GM19452 (cell line): Measurements from ENCODE around the gene RGS8.
A peak's percentile ranks its signal among the peaks of the same experiment; 100 is the strongest.

Source experiments
- ATAC-seq: cut with Tn5 transposase; IDR thresholded peaks from one replicate; pipeline ENCODE4 v1.9.1; 2021; ENCODE audit not compliant: unreplicated experiment

Gene RGS8, protein sequence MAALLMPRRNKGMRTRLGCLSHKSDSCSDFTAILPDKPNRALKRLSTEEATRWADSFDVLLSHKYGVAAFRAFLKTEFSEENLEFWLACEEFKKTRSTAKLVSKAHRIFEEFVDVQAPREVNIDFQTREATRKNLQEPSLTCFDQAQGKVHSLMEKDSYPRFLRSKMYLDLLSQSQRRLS

DNA sequence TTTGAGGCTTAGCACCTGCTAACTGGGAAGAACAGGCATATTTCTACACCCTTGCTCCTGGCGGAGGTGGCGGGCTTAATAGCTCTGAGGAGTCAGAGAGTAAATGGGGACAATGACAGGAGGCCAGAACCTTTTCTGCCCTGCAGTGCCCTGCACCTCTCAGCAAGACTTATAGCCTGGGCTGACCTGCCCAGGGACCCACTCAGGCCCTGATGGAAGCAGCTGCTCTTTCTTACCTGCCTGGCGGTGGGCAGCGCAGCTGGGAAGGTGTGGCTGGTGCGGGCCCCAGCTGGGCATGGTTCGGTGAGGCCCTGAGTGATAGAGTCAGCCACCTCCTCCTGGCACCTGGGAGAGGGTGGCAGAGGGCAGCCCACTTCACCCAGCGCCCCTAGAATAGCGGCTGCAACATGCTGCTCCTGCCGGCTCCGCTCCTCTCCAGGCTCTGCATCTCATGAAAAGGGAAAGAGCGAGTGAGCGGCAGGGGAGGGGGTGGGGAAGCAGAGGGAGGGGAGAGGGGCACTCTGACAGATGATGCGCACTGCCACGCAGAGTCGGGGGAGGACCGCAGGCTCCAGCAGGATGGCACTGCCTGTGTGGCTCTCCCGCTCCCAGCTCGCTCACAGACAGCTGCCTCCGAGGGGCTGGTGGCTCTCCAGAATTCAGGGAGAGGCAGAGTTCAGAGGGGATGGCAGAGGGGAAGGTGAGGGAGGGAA, at the start of gene RGS8:
Gene RGS8, minus strand, starts transcription at position 472 of the 713 bp plus-strand sequence. CDS start 14,938 bp downstream, outside the sequence.
- no peak for ATAC-seq

GRCh38 chr1:182731852-182732575, 47.6 kb upstream of the RGS8 start:
- ATAC-seq = no peak

DNA sequence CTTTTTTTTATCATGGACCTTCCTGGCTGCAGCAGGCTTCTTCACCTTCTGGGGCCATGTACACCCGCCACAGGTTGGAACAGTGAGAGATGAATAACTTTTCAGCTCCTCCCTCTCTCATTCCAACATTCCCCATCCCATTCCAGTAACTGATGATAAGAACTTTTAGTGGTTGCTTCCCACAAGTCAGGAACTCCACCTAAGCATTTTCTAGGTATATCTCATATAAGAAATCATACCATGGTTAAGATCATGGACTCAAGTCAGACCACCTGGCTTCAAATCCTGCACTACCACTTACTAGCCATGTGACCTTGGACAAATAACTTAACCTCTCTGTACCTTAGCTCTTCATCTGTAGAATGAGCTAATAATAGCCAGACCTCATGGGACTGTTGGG, 42.5 kb upstream of the RGS8 start:
- ATAC-seq = no peak

GRCh38 chr1:182725259-182726255, 41.2 kb upstream of the RGS8 start:
- no peak for ATAC-seq

GRCh38 chr1:182724215-182724614, 39.8 kb upstream of the RGS8 start:
- no peak for ATAC-seq

DNA sequence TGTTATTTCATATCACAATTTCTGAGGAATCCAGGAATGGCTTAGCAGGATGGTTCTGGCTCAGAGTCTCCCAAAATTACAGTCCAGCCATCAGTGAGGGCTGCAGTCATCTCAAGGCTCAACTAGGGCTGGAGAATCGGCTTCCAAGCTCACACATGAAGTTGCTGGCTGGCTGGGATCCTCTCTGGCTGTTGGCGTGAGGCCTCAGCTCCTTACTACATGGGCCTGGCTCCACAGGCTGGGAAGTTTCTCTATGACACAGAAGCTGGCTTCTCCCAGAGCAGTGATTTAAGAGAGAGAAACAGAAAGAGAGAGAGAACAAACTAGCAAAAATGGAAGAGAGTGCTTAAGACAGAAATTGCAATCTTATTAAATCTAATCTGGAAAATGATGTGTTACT, 38.8 kb upstream of the RGS8 start:
- ATAC-seq = no peak

- ATAC-seq = no peak
Observed at GRCh38 chr1:182721525-182721924, 37.1 kb upstream of the RGS8 start.

GRCh38 chr1:182720463-182720862, 36.1 kb upstream of the RGS8 start:
- no peak for ATAC-seq

GRCh38 chr1:182719553-182719952, 35.2 kb upstream of the RGS8 start:
- no peak for ATAC-seq

DNA sequence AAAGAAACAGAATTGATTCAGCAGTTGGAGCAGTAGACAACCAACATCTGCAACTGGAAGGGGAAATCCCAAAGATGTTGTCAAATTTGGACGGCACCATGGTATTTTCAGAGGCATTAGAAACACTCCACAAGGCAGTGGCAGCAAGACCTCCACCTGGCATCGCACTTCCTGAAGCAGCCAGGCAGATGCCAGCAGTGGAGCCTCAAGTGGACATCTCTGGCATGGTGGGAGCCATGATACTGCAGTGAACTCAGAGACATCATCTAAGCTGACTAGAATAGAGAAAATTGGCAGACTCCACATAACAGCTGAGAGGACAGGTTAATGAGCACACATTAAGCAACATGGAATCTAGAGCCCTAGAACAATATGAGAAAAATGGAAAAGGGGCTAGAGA, 33.9 kb upstream of the RGS8 start:
- ATAC-seq = no peak

- ATAC-seq = peak; percentile 81
Observed at GRCh38 chr1:182716740-182717720, 32.6 kb upstream of the RGS8 start.

GRCh38 chr1:182715531-182715930, 31.1 kb upstream of the RGS8 start:
- ATAC-seq = no peak

GRCh38 chr1:182714546-182714945, 30.2 kb upstream of the RGS8 start:
- ATAC-seq = no peak

- ATAC-seq = no peak
Observed at GRCh38 chr1:182713939-182714338, 29.6 kb upstream of the RGS8 start.

DNA sequence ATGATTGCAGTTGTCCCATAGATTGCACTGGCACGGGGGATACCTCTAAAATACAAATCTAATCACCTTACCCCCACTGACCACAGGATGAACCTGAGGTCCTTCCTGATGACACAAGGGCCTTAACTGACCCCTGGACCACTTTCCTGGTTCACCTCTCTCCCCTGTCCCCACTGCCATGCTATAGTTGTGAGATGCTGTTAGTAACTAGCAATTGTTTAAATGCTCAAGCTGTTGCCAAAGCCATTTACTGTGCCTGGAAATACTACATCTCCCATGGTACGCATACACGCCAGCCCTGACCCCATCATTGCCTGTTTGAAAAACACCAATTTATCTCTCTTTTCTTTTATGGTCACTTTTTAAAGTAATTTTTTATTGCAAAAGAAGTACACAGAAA, 29.1 kb upstream of the RGS8 start:
- ATAC-seq = no peak

- no peak for ATAC-seq
Observed at GRCh38 chr1:182709855-182710254, 25.5 kb upstream of the RGS8 start.

DNA sequence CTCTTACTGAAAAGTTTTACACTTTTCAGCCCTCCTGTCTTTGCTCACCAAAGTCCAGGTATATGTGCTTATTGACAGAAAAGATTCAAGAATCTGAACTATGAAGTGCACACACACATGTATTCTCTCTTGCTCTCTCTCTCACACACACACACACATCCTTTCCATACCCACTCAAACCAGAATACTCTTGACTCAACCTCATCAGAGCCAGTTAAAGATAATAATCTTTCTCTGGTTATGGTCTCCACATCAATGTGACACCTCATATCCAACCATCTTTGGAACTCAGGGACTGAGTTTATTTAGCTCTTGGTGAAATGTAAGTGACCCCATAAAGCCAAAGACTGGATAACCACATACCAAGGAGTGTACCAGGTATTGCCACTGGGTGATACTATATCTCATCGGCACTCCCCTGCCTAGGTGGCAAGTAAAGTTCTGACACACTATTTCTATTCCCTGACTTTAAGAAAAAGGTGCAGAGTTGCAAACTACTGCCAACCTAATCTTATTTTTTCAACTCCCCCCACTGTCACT, 24.9 kb upstream of the RGS8 start:
- no peak for ATAC-seq

GRCh38 chr1:182707122-182707521, 22.7 kb upstream of the RGS8 start:
- no peak for ATAC-seq

DNA sequence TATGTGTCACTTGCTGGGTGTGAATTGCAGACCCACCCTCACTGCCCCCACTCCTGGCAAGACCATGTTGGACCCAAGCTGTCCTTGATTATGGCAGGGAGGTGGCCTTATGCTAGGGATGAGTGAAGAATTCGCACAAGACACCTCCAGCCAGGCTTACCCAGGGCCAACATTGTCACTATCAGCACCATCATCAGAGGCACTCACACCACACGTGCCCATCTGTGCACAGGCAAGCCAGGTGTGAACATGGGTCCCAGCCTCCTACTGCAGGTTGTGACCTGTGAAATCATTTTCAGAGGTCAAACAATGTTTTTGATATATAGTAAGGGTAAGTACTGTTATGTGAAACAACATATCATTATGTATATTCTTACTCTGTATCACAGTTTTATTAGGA, 20.3 kb upstream of the RGS8 start:
- ATAC-seq = no peak

DNA sequence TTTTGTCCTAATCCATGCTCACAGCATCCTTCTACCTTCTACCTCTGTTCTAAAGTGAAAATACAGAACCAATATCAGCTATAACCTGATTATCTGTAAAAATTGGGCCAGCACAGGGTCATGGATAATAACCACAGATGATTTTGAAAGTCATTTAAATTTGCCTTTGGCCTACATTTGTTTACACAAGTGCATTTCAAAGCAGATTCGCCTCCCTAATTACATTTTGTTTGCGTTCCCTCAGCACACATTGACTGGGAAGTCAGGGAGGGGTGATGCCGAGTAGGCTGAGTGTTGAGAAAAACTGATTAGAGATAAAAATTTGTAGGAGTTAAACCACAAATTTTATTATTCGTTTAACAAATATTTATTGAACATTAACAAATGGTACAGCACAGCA, 19.2 kb upstream of the RGS8 start:
- no peak for ATAC-seq
